Thoracic aorta (tissue), 2 donors: ENCODE results near the gene UBAC2. TPM values are rescaled to one million over a fixed set of nuclear protein-coding genes. Genes with fewer than 3 reads are reported as not detected.

Experiments
- ATAC-seq: fragments of 150-250 bp; one replicate; pipeline ENCODE4 v1.8.0; 2017; ENCODE audit warnings: low read depth; ENCODE audit not compliant: insufficient number of reproducible peaks, low FRiP score
- DNase-seq: peaks from one replicate; pipeline ENCODE4 v3.0.0-alpha.2; 2020; ENCODE audit warnings: low spot score
- H3K27ac ChIP-seq, 2 donors: fragments of 200-600 bp; sonication (generic); 1 replicate in 1 of 2; 2 replicates in 1 of 2; pipeline ENCODE4 v1.5.1; 2016; ENCODE audit warnings: mild to moderate bottlenecking in 2 of 2, moderate library complexity in 2 of 2
- H3K27me3 ChIP-seq: fragments of 200-600 bp; sonication (generic); replicated peaks from 2 replicates; pipeline ENCODE4 v1.6.0; 2016; ENCODE audit warnings: mild to moderate bottlenecking; ENCODE audit not compliant: insufficient read depth
- H3K36me3 ChIP-seq: fragments of 200-600 bp; sonication (generic); one replicate; pipeline ENCODE4 v1.5.1; 2016
- H3K4me1 ChIP-seq, 2 donors: fragments of 200-600 bp; sonication (generic); 1 replicate in 1 of 2; 2 replicates in 1 of 2; pipeline versions ENCODE4 v1.5.1 to v1.6.0; 2016; ENCODE audit warnings: low read depth in 2 of 2, mild to moderate bottlenecking in 1 of 2; ENCODE audit not compliant: control insufficient read depth in 1 of 2
- H3K4me3 ChIP-seq: fragments of 200-600 bp; sonication (generic); 2 replicates; pipeline ENCODE4 v1.5.1; 2016; ENCODE audit warnings: mild to moderate bottlenecking
- H3K9me3 ChIP-seq: fragments of 200-600 bp; sonication (generic); 2 replicates; pipeline ENCODE4 v1.5.1; 2016
- CTCF ChIP-seq: fragments of 200-600 bp; sonication (generic); IDR thresholded peaks from one replicate; pipeline ENCODE4 v1.5.1; 2019; ENCODE audit warnings: antibody characterized with exemption
- total RNA-seq, 2 donors: library from RNA; depleted of rRNA; stranded (reverse); fragments of >200 nt; gene quantifications; one replicate each; pipeline versions ENCODE4 v1.1.0 to v1.2.3, GENCODE V29; 2016

Gene UBAC2
- total RNA-seq, 2 donors from 2014 or later, result 41.3 to 49.7 TPM

DNA sequence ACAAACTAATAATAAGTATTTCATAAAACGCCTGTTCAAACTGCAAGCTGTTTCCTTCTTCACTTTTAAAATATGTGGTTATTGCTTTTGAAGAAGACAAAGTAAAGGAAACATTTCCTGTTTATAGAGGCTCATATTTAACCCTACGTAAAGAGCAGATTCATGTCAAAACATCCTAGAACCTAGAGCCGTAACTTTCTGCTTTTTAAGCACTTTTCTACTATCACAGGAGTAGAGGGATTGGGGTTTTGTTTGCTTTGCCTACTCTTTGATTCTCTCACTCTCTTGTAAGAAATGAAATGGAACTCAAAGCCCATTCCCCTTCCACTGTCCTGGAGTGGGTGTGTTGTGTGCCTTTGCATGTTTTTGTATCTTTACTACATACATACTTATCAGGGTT is 160.5 kb downstream of the UBAC2 start:
- TF ChIP-seq CTCF, result no peak
- no peaks in the 10 kb centered on the region for H3K27me3 ChIP-seq
- no peak for ATAC-seq

GRCh38 chr13:99362362-99362761 is 161.7 kb downstream of the UBAC2 start:
- no peak overlapping the region for H3K4me3 ChIP-seq
- H3K36me3 ChIP-seq, result peaks cover 3% of the 10 kb centered on the region
- H3K9me3 ChIP-seq, result no peaks in the 10 kb centered on the region
- H3K27me3 ChIP-seq, result no peaks in the 10 kb centered on the region
- no peak overlapping the region for H3K27ac ChIP-seq
- DNase-seq (no peak), ATAC-seq (no peak)
- peaks cover 0 to 4% of the 10 kb centered on the region in 2 donors for H3K4me1 ChIP-seq
- no peak for TF ChIP-seq CTCF

More for the DNA sequence above, 160.5 kb downstream of the UBAC2 start:
- Histone ChIP-seq H3K36me3 (peaks cover 3% of the 10 kb centered on the region), H3K4me3 (no peak overlapping the region), H3K9me3 (no peaks in the 10 kb centered on the region), H3K27ac (no peak overlapping the region), H3K4me1 (peaks cover 4 to 7% of the 10 kb centered on the region in 2 donors)
- DNase-seq, result no peak

DNA sequence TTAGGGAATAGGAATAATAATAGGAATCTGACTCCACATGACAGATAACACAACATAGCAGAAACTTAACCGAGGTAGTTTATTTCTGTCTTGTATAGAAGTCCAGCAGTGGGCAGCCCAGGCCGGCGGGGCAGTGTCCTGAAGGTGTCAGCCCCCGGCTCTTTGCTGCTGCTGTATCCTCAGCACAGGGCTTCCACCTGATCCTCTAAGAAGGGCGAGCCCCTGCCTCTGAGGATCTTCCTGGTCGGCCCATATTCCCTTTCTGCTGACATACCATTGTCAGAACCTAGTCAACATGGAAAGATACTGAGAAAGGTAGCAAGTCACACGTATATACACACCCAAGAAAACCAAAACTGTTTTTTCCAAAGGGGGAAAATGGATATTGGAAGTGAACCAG is 162.7 kb downstream of the UBAC2 start:
- no peak for ATAC-seq
- Histone ChIP-seq H3K9me3 (no peaks in the 10 kb centered on the region), H3K27ac (no peak overlapping the region), H3K4me1 (peaks cover 0 to 4% of the 10 kb centered on the region in 2 donors), H3K36me3 (peaks cover 3% of the 10 kb centered on the region), H3K27me3 (no peaks in the 10 kb centered on the region), H3K4me3 (no peak overlapping the region)
- no peak for DNase-seq
- no peak for TF ChIP-seq CTCF

DNA sequence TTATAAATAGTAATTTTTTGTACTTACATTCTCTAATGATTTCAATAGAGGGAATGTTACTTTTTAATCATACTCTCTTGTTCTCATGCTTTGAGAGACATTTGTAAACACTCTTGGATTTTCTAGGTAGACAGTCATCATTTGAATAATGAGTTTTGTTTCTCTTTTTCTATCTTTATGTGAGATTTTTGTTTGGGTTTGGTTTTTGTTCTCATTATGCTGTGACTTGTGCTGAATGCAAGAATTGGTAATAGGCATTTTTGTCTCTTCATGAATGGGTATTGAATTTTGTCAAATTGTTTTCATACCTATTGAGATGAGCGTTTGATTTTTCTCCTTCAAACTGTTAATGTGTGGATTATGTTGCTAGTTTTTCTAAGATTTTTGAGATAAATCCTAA is 163.3 kb downstream of the UBAC2 start:
- no peak overlapping the region for H3K27ac ChIP-seq
- no peaks in the 10 kb centered on the region for H3K9me3 ChIP-seq
- no peaks in the 10 kb centered on the region for H3K27me3 ChIP-seq
- H3K4me1 ChIP-seq, result peaks cover 0 to 4% of the 10 kb centered on the region in 2 donors
- H3K36me3 ChIP-seq, result peaks cover 3% of the 10 kb centered on the region
- no peak for TF ChIP-seq CTCF
- H3K4me3 ChIP-seq, result no peak overlapping the region
- no peak for DNase-seq
- no peak for ATAC-seq

DNA sequence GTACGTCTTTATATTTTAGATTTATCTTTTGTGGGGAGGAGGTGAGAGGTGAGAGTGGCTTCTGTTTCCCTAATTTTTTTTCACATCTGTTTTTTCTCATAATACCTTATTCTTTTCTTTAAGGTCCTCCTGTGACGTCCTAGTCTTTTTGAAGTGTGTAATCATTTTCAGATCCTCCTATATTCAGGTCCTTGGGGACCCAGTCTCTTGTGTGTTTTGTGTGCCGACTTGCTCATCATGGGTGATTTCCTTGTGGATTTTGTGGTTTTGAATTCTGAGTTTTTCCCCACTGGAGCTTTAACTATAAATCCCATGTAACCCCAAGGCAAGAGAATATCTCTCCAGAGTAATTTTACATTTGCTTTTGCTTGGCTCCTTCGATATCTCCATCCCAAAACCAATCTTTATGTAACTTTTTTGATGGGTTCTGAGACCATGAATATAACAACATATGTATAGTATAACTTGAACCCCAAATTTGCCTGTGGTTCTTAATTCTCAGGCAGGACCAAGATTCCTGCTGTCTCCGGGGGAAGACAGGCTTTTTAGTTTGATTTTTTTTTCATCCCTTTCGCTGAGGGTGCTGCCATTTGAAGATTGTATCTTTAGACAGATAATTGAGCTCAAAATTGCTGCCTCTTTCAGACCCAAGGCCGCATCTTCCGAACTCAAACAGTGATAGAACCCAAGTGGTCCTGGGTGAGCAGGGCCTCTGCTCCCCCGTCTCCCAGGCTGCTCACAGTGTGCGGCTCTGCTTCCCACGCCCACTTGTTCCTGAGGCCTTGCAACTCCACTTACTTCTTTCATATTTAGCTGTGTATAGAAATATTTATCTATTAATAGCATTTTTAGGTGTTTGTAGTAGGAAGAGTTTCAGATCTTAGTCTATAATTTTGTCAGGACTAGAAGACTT is 165.7 kb downstream of the UBAC2 start:
- no peak for TF ChIP-seq CTCF
- no peak overlapping the region for H3K27ac ChIP-seq
- H3K27me3 ChIP-seq, result no peaks in the 10 kb centered on the region
- H3K36me3 ChIP-seq, result no peaks in the 10 kb centered on the region
- no peak for DNase-seq
- no peaks in the 10 kb centered on the region for H3K9me3 ChIP-seq
- peaks cover 0 to 4% of the 10 kb centered on the region in 2 donors for H3K4me1 ChIP-seq
- ATAC-seq, result no peak
- no peak overlapping the region for H3K4me3 ChIP-seq
